BE2C (cell line): ENCODE measurements around the gene NOS1AP.

ENCODE experiments used
- DNase-seq: peaks from one replicate; pipeline ENCODE4 v3.0.0-alpha.2; 2020
- H3K27me3 ChIP-seq: fragments of 250-450 bp; sonication (Bioruptor Pico); 2 replicates; pipeline ENCODE4 v1.5.1; 2020; ENCODE audit warnings: mild to moderate bottlenecking
- H3K36me3 ChIP-seq: fragments of 250-450 bp; sonication (Bioruptor Pico); 2 replicates; pipeline ENCODE4 v1.5.1; 2020; ENCODE audit warnings: mild to moderate bottlenecking
- H3K4me1 ChIP-seq: fragments of 250-450 bp; sonication (Bioruptor Pico); 2 replicates; pipeline ENCODE4 v1.5.1; 2020
- H3K4me3 ChIP-seq: 2 replicates; pipeline ENCODE4 v1.5.1; 2011; ENCODE audit warnings: low read depth, low read length
- H3K9me3 ChIP-seq: fragments of 250-450 bp; sonication (Bioruptor Pico); 2 replicates; pipeline ENCODE4 v1.5.1; 2020
- CTCF ChIP-seq: IDR thresholded peaks from 2 replicates; pipeline ENCODE4 v1.5.1; 2012; ENCODE audit warnings: mild to moderate bottlenecking, low read depth, low read length

Gene NOS1AP

GRCh38 chr1:162191396-162192305 is 122.2 kb downstream of the NOS1AP start:
- no peaks in the 10 kb centered on the region for H3K9me3 ChIP-seq
- no peaks in the 10 kb centered on the region for H3K36me3 ChIP-seq
- peaks cover 14% of the 10 kb centered on the region; the same call in 1 of the 2 replicates for H3K4me1 ChIP-seq
- no peaks in the 10 kb centered on the region for H3K27me3 ChIP-seq
- no peak overlapping the region for H3K4me3 ChIP-seq
- no peak for TF ChIP-seq CTCF
- DNase-seq: no peak

- Histone ChIP-seq H3K4me3 (no peak overlapping the region), H3K27me3 (no peaks in the 10 kb centered on the region), H3K9me3 (no peaks in the 10 kb centered on the region), H3K36me3 (no peaks in the 10 kb centered on the region), H3K4me1 (peaks cover 14% of the 10 kb centered on the region; the same call in 1 of the 2 replicates)
- no peak for DNase-seq
- TF ChIP-seq CTCF: no peak
Measured at GRCh38 chr1:162192306-162192678, 122.8 kb downstream of the NOS1AP start.

- no peak for DNase-seq
- Histone ChIP-seq H3K9me3 (no peaks in the 10 kb centered on the region), H3K27me3 (no peaks in the 10 kb centered on the region), H3K4me3 (no peak overlapping the region), H3K36me3 (no peaks in the 10 kb centered on the region), H3K4me1 (peaks cover 11% of the 10 kb centered on the region; the same call in 1 of the 2 replicates)
- no peak for TF ChIP-seq CTCF
Measured at GRCh38 chr1:162192763-162193162, 123.3 kb downstream of the NOS1AP start.

- DNase-seq: no peak
- no peaks in the 10 kb centered on the region for H3K27me3 ChIP-seq
- H3K36me3 ChIP-seq: no peaks in the 10 kb centered on the region
- no peak for TF ChIP-seq CTCF
- H3K4me3 ChIP-seq: no peak overlapping the region
- peaks cover 8% of the 10 kb centered on the region; the same call in 1 of the 2 replicates for H3K4me1 ChIP-seq
- H3K9me3 ChIP-seq: no peaks in the 10 kb centered on the region
Measured at GRCh38 chr1:162193221-162193620, 123.7 kb downstream of the NOS1AP start.

GRCh38 chr1:162193815-162194214 is 124.3 kb downstream of the NOS1AP start:
- DNase-seq: peak; percentile 53
- TF ChIP-seq CTCF: no peak
- Histone ChIP-seq H3K36me3 (no peaks in the 10 kb centered on the region), H3K27me3 (no peaks in the 10 kb centered on the region), H3K9me3 (no peaks in the 10 kb centered on the region), H3K4me3 (no peak overlapping the region), H3K4me1 (peaks cover 8% of the 10 kb centered on the region; the same call in 1 of the 2 replicates)

GRCh38 chr1:162195567-162195966 is 126.1 kb downstream of the NOS1AP start:
- no peaks in the 10 kb centered on the region for H3K36me3 ChIP-seq
- H3K27me3 ChIP-seq: no peaks in the 10 kb centered on the region
- H3K4me1 ChIP-seq: peaks cover 8% of the 10 kb centered on the region; the same call in 1 of the 2 replicates
- TF ChIP-seq CTCF: no peak
- no peak overlapping the region for H3K4me3 ChIP-seq
- H3K9me3 ChIP-seq: no peaks in the 10 kb centered on the region
- DNase-seq: no peak
